ENCODE results near the gene LANCL2. TPM values are rescaled to one million over a fixed set of nuclear protein-coding genes. Genes with fewer than 3 reads are reported as not detected.
"Not testable (repeated sequence)": the region's sequence is repeated elsewhere in the genome, so short reads cannot be mapped to it uniquely, and the experiment has no call there.

LANCL2 gene
- total RNA-seq, 2 experiments from 2014 or later, result 18.3 to 19.1 TPM

- peaks cover 4% of the 10 kb centered on the region for H3K9me3 Mint-ChIP-seq
- H3K27ac Mint-ChIP-seq, result no peak overlapping the region
- DNase-seq, result no peak
- H3K36me3 Mint-ChIP-seq, result peaks cover 13% of the 10 kb centered on the region
- H3K4me3 Mint-ChIP-seq, result no peak overlapping the region
- peaks cover 4% of the 10 kb centered on the region for H3K27me3 Mint-ChIP-seq
- peaks cover 14% of the 10 kb centered on the region for H3K4me1 Mint-ChIP-seq
Observed at GRCh38 chr7:55449992-55450535, 84.9 kb downstream of the LANCL2 start.

GRCh38 chr7:55452971-55453370, 87.8 kb downstream of the LANCL2 start:
- Mint-ChIP-seq H3K9me3 (peaks cover 22% of the 10 kb centered on the region), H3K4me3 (no peak overlapping the region), H3K27me3 (peaks cover 4% of the 10 kb centered on the region), H3K4me1 (peaks cover 13% of the 10 kb centered on the region), H3K27ac (no peak overlapping the region), H3K36me3 (peaks cover 25% of the 10 kb centered on the region)
- no peak for DNase-seq

GRCh38 chr7:55457801-55458200, 92.7 kb downstream of the LANCL2 start:
- no peak for DNase-seq
- no peaks in the 10 kb centered on the region for H3K27me3 Mint-ChIP-seq
- peaks cover 44% of the 10 kb centered on the region for H3K36me3 Mint-ChIP-seq
- peaks cover 44% of the 10 kb centered on the region for H3K9me3 Mint-ChIP-seq
- peaks cover 21% of the 10 kb centered on the region for H3K4me1 Mint-ChIP-seq
- no peak overlapping the region for H3K27ac Mint-ChIP-seq
- H3K4me3 Mint-ChIP-seq, result no peak overlapping the region

- no peak for DNase-seq
- Mint-ChIP-seq H3K4me1 (peaks cover 16% of the 10 kb centered on the region), H3K4me3 (no peak overlapping the region), H3K27ac (no peak overlapping the region), H3K36me3 (peaks cover 47% of the 10 kb centered on the region), H3K9me3 (peaks cover 47% of the 10 kb centered on the region), H3K27me3 (no peaks in the 10 kb centered on the region)
Observed at GRCh38 chr7:55458351-55458750, 93.2 kb downstream of the LANCL2 start.

GRCh38 chr7:55463686-55464262, 98.6 kb downstream of the LANCL2 start:
- no peaks in the 10 kb centered on the region for H3K27me3 Mint-ChIP-seq

GRCh38 chr7:55464422-55464821, 99.3 kb downstream of the LANCL2 start:
- Mint-ChIP-seq H3K9me3 (peaks cover 22% of the 10 kb centered on the region), H3K4me1 (peaks cover 33% of the 10 kb centered on the region), H3K27ac (no peak overlapping the region), H3K27me3 (no peaks in the 10 kb centered on the region), H3K36me3 (peaks cover 62% of the 10 kb centered on the region), H3K4me3 (no peak overlapping the region)
- DNase-seq, result no peak

More at GRCh38 chr7:55463686-55464262, 98.6 kb downstream of the LANCL2 start:
- peaks cover 27% of the 10 kb centered on the region for H3K4me1 Mint-ChIP-seq
- H3K27ac Mint-ChIP-seq, result no peak overlapping the region
- H3K4me3 Mint-ChIP-seq, result no peak overlapping the region
- peaks cover 28% of the 10 kb centered on the region for H3K9me3 Mint-ChIP-seq
- no peak for DNase-seq
- peaks cover 67% of the 10 kb centered on the region for H3K36me3 Mint-ChIP-seq

GRCh38 chr7:55465691-55466090, 100.6 kb downstream of the LANCL2 start:
- Mint-ChIP-seq H3K9me3 (peaks cover 17% of the 10 kb centered on the region), H3K27ac (no peak overlapping the region), H3K4me3 (no peak overlapping the region), H3K27me3 (no peaks in the 10 kb centered on the region), H3K4me1 (peaks cover 44% of the 10 kb centered on the region), H3K36me3 (peaks cover 59% of the 10 kb centered on the region)
- no peak for DNase-seq

- no peaks in the 10 kb centered on the region for H3K27me3 Mint-ChIP-seq
- peaks cover 13% of the 10 kb centered on the region for H3K9me3 Mint-ChIP-seq
- no peak overlapping the region for H3K27ac Mint-ChIP-seq
- H3K4me3 Mint-ChIP-seq, result no peak overlapping the region
- peaks cover 52% of the 10 kb centered on the region for H3K36me3 Mint-ChIP-seq
- DNase-seq, result no peak
- peaks cover 42% of the 10 kb centered on the region for H3K4me1 Mint-ChIP-seq
Observed at GRCh38 chr7:55467047-55467593, 102.0 kb downstream of the LANCL2 start.

- DNase-seq, result no peak
- no peaks in the 10 kb centered on the region for H3K27me3 Mint-ChIP-seq
- no peak overlapping the region for H3K4me3 Mint-ChIP-seq
- peak overlapping the region; percentile 54 for H3K27ac Mint-ChIP-seq
- H3K4me1 Mint-ChIP-seq, result peaks cover 39% of the 10 kb centered on the region
- peaks cover 44% of the 10 kb centered on the region for H3K36me3 Mint-ChIP-seq
- H3K9me3 Mint-ChIP-seq, result peaks cover 6% of the 10 kb centered on the region
Observed at GRCh38 chr7:55468495-55468894, 103.4 kb downstream of the LANCL2 start.

- H3K36me3 Mint-ChIP-seq, result peaks cover 39% of the 10 kb centered on the region
- H3K4me3 Mint-ChIP-seq, result no peak overlapping the region
- H3K27ac Mint-ChIP-seq, result no peak overlapping the region
- peaks cover 47% of the 10 kb centered on the region for H3K4me1 Mint-ChIP-seq
- H3K27me3 Mint-ChIP-seq, result no peaks in the 10 kb centered on the region
- no peak for DNase-seq
- H3K9me3 Mint-ChIP-seq, result peaks cover 6% of the 10 kb centered on the region
Observed at GRCh38 chr7:55469271-55469681, 104.1 kb downstream of the LANCL2 start.

GRCh38 chr7:55469721-55470120, 104.6 kb downstream of the LANCL2 start:
- H3K27ac Mint-ChIP-seq, result no peak overlapping the region
- H3K4me1 Mint-ChIP-seq, result peaks cover 51% of the 10 kb centered on the region
- no peak for DNase-seq
- H3K4me3 Mint-ChIP-seq, result no peak overlapping the region
- H3K27me3 Mint-ChIP-seq, result no peaks in the 10 kb centered on the region
- H3K9me3 Mint-ChIP-seq, result peaks cover 6% of the 10 kb centered on the region
- peaks cover 36% of the 10 kb centered on the region for H3K36me3 Mint-ChIP-seq

- H3K36me3 Mint-ChIP-seq, result peaks cover 30% of the 10 kb centered on the region
- H3K27me3 Mint-ChIP-seq, result no peaks in the 10 kb centered on the region
- DNase-seq, result no peak
- H3K4me1 Mint-ChIP-seq, result peaks cover 56% of the 10 kb centered on the region
- peaks cover 6% of the 10 kb centered on the region for H3K9me3 Mint-ChIP-seq
- peak overlapping the region; percentile 7 for H3K27ac Mint-ChIP-seq
- no peak overlapping the region for H3K4me3 Mint-ChIP-seq
Observed at GRCh38 chr7:55470261-55470660, 105.1 kb downstream of the LANCL2 start.

GRCh38 chr7:55471594-55471993, 106.5 kb downstream of the LANCL2 start:
- H3K4me1 Mint-ChIP-seq, result peaks cover 60% of the 10 kb centered on the region
- not testable (repeated sequence) for H3K27me3 Mint-ChIP-seq, H3K27ac Mint-ChIP-seq, H3K4me3 Mint-ChIP-seq, H3K9me3 Mint-ChIP-seq, DNase-seq
- H3K36me3 Mint-ChIP-seq, result peaks cover 21% of the 10 kb centered on the region

GRCh38 chr7:55472406-55472805, 107.3 kb downstream of the LANCL2 start:
- H3K4me1 Mint-ChIP-seq, result peaks cover 64% of the 10 kb centered on the region
- H3K9me3 Mint-ChIP-seq, H3K27ac Mint-ChIP-seq, DNase-seq, H3K4me3 Mint-ChIP-seq, H3K27me3 Mint-ChIP-seq: not testable (repeated sequence)
- peaks cover 14% of the 10 kb centered on the region for H3K36me3 Mint-ChIP-seq

- Mint-ChIP-seq H3K27ac (no peak overlapping the region), H3K27me3 (no peaks in the 10 kb centered on the region), H3K4me1 (peaks cover 61% of the 10 kb centered on the region), H3K36me3 (peaks cover 11% of the 10 kb centered on the region), H3K9me3 (no peaks in the 10 kb centered on the region), H3K4me3 (no peak overlapping the region)
- DNase-seq, result no peak
Observed at GRCh38 chr7:55472928-55473725, 108.0 kb downstream of the LANCL2 start.

Data from activated naive CD8-positive, alpha-beta T cell treated with anti-CD3 and anti-CD28 coated beads for 36 hours (primary cell).